ENCODE data around the gene OR14J1. TPM values are rescaled to one million over a fixed set of nuclear protein-coding genes. Genes with fewer than 3 reads are reported as not detected.

The OR14J1 gene, protein sequence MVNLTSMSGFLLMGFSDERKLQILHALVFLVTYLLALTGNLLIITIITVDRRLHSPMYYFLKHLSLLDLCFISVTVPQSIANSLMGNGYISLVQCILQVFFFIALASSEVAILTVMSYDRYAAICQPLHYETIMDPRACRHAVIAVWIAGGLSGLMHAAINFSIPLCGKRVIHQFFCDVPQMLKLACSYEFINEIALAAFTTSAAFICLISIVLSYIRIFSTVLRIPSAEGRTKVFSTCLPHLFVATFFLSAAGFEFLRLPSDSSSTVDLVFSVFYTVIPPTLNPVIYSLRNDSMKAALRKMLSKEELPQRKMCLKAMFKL
- total RNA-seq (2022; extraction: Qiagen RNA extraction; ENCODE audit: low read depth) = not detected in 5 replicates

GRCh38 chr6:29301316-29301715 is at the start of gene OR14J1:
Gene OR14J1 (plus strand): TSS chr6:29301701. CDS start chr6:29306690, 4,989 bp downstream.

Other genes starting within 250 kb of the OR14J1 start
- not detected in 5 replicates for gene OR2B3, start 214.4 kb upstream of the OR14J1 start, total RNA-seq (2022; extraction: Qiagen RNA extraction; ENCODE audit: low read depth)
- not detected in 5 replicates for gene OR2J1, start 202.2 kb upstream of the OR14J1 start, total RNA-seq (2022; extraction: Qiagen RNA extraction; ENCODE audit: low read depth)
- gene OR2J3, start 193.6 kb upstream of the OR14J1 start, total RNA-seq (2022; extraction: Qiagen RNA extraction; ENCODE audit: low read depth) = not detected in 5 replicates
- not detected in 5 replicates for gene OR2J2, start 130.8 kb upstream of the OR14J1 start, total RNA-seq (2022; extraction: Qiagen RNA extraction; ENCODE audit: low read depth)
- not detected in 5 replicates for gene OR5V1, start 67.2 kb downstream of the OR14J1 start, total RNA-seq (2022; extraction: Qiagen RNA extraction; ENCODE audit: low read depth)
- gene OR12D3, start 73.6 kb downstream of the OR14J1 start, total RNA-seq (2022; extraction: Qiagen RNA extraction; ENCODE audit: low read depth) = not detected in 5 replicates
- gene OR12D2, start 93.9 kb downstream of the OR14J1 start, total RNA-seq (2022; extraction: Qiagen RNA extraction; ENCODE audit: low read depth) = not detected in 5 replicates
- not detected in 5 replicates for gene OR12D1, start 113.2 kb downstream of the OR14J1 start, total RNA-seq (2022; extraction: Qiagen RNA extraction; ENCODE audit: low read depth)
- not detected in 5 replicates for gene OR10C1, start 137.6 kb downstream of the OR14J1 start, total RNA-seq (2022; extraction: Qiagen RNA extraction; ENCODE audit: low read depth)
- not detected in 5 replicates for gene OR11A1, start 155.4 kb downstream of the OR14J1 start, total RNA-seq (2022; extraction: Qiagen RNA extraction; ENCODE audit: low read depth)
- gene OR2H1, start 155.5 kb downstream of the OR14J1 start, total RNA-seq (2022; extraction: Qiagen RNA extraction; ENCODE audit: low read depth) = not detected in 5 replicates
- gene MAS1L, start 186.3 kb downstream of the OR14J1 start, total RNA-seq (2022; extraction: Qiagen RNA extraction; ENCODE audit: low read depth) = not detected in 5 replicates

All from A549 treated with ZK216348 at 1 μM for 4 hours (cell line).